Tibial artery (tissue), 4 donors: ENCODE measurements around the gene NFIX.

ENCODE experiments used
- DNase-seq, 2 donors: peaks; one replicate each; pipeline ENCODE4 v3.0.0-alpha.2; 2019
- H3K27ac ChIP-seq, 2 donors: fragments of 200-600 bp; sonication (generic) in 1 of 2; 1 replicate in 1 of 2; 2 replicates in 1 of 2; pipeline ENCODE4 v1.5.1; 2018 to 2019; ENCODE audit warnings: mild to moderate bottlenecking in 1 of 2
- H3K27me3 ChIP-seq, 2 donors: fragments of 200-600 bp; sonication (generic) in 1 of 2; one replicate each; pipeline versions ENCODE4 v1.5.1 to v1.6.0; 2016 to 2019
- H3K36me3 ChIP-seq, 3 donors: fragments of 200-600 bp; sonication (generic) in 2 of 3; one replicate each; pipeline ENCODE4 v1.5.1; 2016 to 2019; ENCODE audit warnings: mild to moderate bottlenecking in 2 of 3
- H3K4me1 ChIP-seq, 4 donors: fragments of 200-600 bp; sonication (generic) in 2 of 4; 1 replicate in 3 of 4; 2 replicates in 1 of 4; pipeline ENCODE4 v1.5.1; 2016 to 2019
- H3K4me3 ChIP-seq, 2 donors: fragments of 200-600 bp; sonication (generic) in 1 of 2; 1 replicate in 1 of 2; 2 replicates in 1 of 2; pipeline ENCODE4 v1.5.1; 2018 to 2019; ENCODE audit warnings: mild to moderate bottlenecking in 2 of 2
- H3K9me3 ChIP-seq, 3 donors: fragments of 200-600 bp; sonication (generic) in 1 of 3; one replicate each; pipeline ENCODE4 v1.5.1; 2016 to 2019
- intact Hi-C: fragments of 100-400 bp; cut with DNase I; formaldehyde crosslinking; loops from one replicate; pipeline ENCODE4 v1.15.0; 2023; ENCODE audit warnings: low total_unique reads
- TF ChIP-seq, protein P1 (sequence below), 2 experiments: fragments of 200-600 bp in 1 of 2; fragments of 450-650 bp in 1 of 2; IDR thresholded peaks; one replicate each; pipeline ENCODE4 v1.5.1; 2017 to 2019; ENCODE audit warnings: antibody characterized with exemption in 2 of 2, mild to moderate bottlenecking in 1 of 2, moderate library complexity in 1 of 2

Gene NFIX

DNA sequence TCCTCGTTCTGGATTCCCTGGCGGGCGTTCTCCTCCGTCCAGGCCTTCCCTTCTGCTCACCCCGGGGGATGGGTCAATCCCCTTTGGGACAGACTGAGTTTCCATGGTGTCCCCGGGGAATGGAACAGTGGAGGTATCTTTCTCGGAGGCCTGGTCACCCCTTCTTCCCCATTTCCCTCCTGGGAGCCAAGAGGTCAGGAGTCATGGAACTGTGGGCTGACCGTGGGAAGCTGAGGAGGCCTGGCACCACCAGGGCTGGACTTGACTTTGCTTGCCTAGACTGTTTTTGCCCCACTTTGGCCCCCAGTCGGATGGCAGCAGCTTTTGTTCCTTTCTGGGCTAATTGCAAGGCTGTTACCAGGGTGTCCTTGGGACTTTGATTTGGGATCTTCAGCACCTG, 124.8 kb downstream of the NFIX start:
- intact Hi-C loops: no loop called here
- no peaks in the 10 kb centered on the region for H3K27me3 ChIP-seq
- no peak for DNase-seq
- no peak overlapping the region for H3K27ac ChIP-seq
- no peak overlapping the region for H3K4me3 ChIP-seq
- peaks cover 0 to 10% (median 0%) of the 10 kb centered on the region in 3 donors for H3K36me3 ChIP-seq
- peaks cover 0 to 42% (median 31%) of the 10 kb centered on the region in 4 donors for H3K4me1 ChIP-seq
- H3K9me3 ChIP-seq: no peaks in the 10 kb centered on the region
- TF ChIP-seq, protein P1, sequence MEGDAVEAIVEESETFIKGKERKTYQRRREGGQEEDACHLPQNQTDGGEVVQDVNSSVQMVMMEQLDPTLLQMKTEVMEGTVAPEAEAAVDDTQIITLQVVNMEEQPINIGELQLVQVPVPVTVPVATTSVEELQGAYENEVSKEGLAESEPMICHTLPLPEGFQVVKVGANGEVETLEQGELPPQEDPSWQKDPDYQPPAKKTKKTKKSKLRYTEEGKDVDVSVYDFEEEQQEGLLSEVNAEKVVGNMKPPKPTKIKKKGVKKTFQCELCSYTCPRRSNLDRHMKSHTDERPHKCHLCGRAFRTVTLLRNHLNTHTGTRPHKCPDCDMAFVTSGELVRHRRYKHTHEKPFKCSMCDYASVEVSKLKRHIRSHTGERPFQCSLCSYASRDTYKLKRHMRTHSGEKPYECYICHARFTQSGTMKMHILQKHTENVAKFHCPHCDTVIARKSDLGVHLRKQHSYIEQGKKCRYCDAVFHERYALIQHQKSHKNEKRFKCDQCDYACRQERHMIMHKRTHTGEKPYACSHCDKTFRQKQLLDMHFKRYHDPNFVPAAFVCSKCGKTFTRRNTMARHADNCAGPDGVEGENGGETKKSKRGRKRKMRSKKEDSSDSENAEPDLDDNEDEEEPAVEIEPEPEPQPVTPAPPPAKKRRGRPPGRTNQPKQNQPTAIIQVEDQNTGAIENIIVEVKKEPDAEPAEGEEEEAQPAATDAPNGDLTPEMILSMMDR (IDR thresholded peaks at IDR 0.05): no peak

DNA sequence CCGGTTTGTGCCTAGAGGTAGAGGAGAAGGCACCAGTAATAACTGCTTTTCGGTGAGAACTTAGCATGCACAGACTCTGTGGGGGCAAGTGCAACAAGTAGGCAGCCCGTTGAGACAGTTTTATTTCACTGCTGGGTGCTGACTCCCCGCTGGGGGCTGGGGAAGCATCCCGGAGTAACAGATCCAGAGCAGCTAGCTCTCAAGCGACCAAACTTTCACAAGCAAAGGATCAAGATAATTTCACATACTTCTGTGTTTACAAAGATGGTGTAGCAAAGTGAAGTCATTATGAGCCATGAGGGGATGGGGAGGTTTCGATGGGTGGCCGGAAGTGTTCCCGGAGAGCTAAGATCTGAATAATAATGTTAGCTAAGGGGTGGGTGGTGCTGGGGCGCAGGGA, 125.5 kb downstream of the NFIX start:
- TF ChIP-seq, protein P1 (IDR thresholded peaks at IDR 0.05): no peak
- peaks cover 0 to 9% (median 0%) of the 10 kb centered on the region in 3 donors for H3K36me3 ChIP-seq
- H3K4me3 ChIP-seq: no peak overlapping the region
- no peaks in the 10 kb centered on the region for H3K9me3 ChIP-seq
- H3K4me1 ChIP-seq: peaks cover 0 to 34% (median 26%) of the 10 kb centered on the region in 4 donors
- no peaks in the 10 kb centered on the region for H3K27me3 ChIP-seq
- intact Hi-C loops: no loop called here
- no peak for DNase-seq
- H3K27ac ChIP-seq: no peak overlapping the region

DNA sequence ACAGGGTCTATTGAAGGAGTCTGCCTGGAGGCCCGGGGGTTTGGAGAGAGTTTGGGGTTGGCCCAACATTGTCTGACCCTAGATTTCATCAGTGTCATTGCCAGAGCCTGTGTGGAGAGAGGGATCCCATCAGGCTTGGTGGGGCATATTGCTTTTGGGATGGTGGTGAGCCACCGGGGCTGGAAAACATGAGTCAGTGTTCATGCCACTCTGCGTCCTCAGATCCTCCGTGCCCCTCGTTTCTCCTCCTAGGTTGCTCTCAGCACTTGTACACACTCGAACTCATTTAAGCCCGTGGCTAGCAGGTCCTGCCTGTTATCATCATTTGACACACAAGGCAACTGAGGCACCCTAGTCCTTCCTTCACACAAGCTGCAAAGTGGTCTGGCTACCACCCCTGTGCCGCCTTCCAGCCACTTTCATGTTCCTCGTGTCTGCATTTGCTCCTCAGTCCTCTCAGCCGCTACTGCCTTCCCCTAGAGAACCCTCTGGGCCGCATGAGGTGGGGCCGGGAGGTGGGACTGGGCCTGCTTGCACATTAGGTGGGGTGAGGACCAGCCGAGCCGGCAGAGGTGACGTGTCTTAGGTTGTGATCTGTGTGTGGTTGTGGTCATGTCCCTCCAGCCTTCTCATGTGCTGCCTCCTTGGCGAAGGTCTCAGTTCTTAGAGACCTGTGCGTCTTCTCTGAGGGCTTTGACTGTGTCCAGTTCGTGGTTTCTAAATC, 126.4 kb downstream of the NFIX start:
- Histone ChIP-seq H3K27me3 (no peaks in the 10 kb centered on the region), H3K9me3 (no peaks in the 10 kb centered on the region), H3K4me1 (peaks cover 0 to 29% (median 21%) of the 10 kb centered on the region in 4 donors), H3K4me3 (no peak overlapping the region), H3K36me3 (peaks cover 0 to 15% (median 0%) of the 10 kb centered on the region in 3 donors), H3K27ac (no peak overlapping the region)
- intact Hi-C loops: no loop called here
- TF ChIP-seq, protein P1 (IDR thresholded peaks at IDR 0.05): no peak
- DNase-seq: no peak

DNA sequence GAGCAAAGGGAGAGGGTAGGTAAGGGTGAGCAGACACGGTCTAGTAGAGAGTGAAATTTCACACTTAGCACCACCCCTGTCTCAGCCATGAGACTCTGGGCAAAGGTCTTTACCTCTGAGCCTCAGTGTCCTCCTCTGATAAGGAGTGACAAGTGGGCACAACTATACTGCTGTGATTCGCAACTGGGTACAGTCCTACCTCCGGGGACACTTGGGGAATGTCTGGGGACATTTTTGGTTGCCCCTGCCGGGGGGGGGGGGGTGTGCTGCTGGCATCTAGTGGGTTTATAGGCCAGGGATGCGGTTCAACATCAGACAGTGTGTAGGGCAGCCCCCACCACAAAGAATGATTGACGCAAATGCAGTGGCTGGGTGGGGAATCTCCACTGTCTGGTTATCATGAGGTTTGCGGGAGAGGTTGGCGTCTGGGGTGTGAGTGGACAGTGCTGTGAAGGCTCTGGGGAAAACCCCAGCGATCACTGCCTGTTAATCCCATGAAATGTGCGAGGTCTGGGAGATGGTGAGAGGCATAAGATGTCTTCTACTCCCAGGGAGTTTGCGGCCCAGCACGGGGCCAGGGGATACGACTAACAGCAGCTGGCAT, 127.1 kb downstream of the NFIX start:
- H3K9me3 ChIP-seq: no peaks in the 10 kb centered on the region
- DNase-seq: no peak
- H3K4me3 ChIP-seq: no peak overlapping the region
- intact Hi-C loops: no loop called here
- peaks cover 0 to 26% (median 21%) of the 10 kb centered on the region in 4 donors for H3K4me1 ChIP-seq
- TF ChIP-seq, protein P1 (IDR thresholded peaks at IDR 0.05): no peak
- peaks cover 0 to 15% (median 0%) of the 10 kb centered on the region in 3 donors for H3K36me3 ChIP-seq
- H3K27ac ChIP-seq: no peak overlapping the region
- no peaks in the 10 kb centered on the region for H3K27me3 ChIP-seq

DNA sequence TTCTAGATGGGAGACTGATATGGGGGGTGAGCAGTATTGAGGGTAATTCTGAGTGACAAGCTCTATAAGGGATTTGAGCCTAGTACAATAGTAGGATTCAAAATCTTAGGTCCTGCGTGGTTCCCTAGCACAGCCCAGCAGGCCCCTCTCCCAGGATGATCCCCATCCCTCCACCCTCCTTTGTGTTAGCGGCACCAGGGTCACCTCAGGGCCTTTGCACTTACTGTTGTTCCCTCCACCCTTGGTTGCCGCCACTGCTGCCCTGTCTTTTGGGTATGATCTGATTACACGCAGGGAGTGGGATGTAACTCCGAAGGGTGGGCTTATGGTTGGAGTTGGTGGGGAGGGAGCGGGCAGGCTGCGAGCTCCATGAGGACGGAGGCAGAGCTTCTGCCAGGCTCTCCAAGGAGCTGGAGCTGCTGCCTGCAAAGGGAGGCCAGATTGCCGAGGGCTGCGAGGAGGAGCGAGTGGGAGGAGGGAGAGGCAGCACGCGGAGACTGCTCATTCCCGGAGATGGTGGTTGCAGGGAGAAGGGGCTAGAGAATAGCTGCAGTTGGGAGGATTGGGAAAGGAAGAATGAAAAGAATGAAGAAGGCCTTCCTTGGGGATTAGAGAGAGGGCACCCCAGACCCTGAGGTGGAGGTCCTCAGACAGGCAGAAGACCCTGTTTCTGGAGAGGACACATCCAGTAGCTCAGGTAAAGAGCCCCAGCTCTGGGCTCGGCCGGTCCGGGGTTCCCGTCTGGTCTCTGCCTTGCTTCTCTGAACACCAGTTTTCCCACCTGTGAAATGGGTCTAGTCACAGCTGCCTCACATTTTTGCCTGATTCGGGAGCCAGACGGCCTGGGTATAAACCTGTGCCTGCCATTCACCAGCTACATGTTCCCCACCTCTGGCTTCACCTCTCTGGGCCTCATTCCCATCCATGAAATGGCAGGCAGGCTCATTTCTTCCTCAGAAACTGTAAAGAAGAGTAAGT, 128.0 kb downstream of the NFIX start:
- intact Hi-C loops: no loop called here
- Histone ChIP-seq H3K36me3 (peaks cover 0 to 15% (median 0%) of the 10 kb centered on the region in 3 donors), H3K27me3 (no peaks in the 10 kb centered on the region), H3K27ac (no peak overlapping the region), H3K4me3 (no peak overlapping the region), H3K4me1 (peaks cover 0 to 28% (median 20%) of the 10 kb centered on the region in 4 donors), H3K9me3 (no peaks in the 10 kb centered on the region)
- no peak for DNase-seq
- TF ChIP-seq, protein P1 (IDR thresholded peaks at IDR 0.05): no peak
